ENCODE results near the gene DVL1. TPM values are rescaled to one million over a fixed set of nuclear protein-coding genes. Genes with fewer than 3 reads are reported as not detected.

DVL1 gene
- total and polyA plus RNA-seq, 2 of the 13 experiments (the other 11 are each of a cell fraction or from before 2014, with no cell fraction given): 30.8 to 60.4 TPM

- TF ChIP-seq, protein P1, sequence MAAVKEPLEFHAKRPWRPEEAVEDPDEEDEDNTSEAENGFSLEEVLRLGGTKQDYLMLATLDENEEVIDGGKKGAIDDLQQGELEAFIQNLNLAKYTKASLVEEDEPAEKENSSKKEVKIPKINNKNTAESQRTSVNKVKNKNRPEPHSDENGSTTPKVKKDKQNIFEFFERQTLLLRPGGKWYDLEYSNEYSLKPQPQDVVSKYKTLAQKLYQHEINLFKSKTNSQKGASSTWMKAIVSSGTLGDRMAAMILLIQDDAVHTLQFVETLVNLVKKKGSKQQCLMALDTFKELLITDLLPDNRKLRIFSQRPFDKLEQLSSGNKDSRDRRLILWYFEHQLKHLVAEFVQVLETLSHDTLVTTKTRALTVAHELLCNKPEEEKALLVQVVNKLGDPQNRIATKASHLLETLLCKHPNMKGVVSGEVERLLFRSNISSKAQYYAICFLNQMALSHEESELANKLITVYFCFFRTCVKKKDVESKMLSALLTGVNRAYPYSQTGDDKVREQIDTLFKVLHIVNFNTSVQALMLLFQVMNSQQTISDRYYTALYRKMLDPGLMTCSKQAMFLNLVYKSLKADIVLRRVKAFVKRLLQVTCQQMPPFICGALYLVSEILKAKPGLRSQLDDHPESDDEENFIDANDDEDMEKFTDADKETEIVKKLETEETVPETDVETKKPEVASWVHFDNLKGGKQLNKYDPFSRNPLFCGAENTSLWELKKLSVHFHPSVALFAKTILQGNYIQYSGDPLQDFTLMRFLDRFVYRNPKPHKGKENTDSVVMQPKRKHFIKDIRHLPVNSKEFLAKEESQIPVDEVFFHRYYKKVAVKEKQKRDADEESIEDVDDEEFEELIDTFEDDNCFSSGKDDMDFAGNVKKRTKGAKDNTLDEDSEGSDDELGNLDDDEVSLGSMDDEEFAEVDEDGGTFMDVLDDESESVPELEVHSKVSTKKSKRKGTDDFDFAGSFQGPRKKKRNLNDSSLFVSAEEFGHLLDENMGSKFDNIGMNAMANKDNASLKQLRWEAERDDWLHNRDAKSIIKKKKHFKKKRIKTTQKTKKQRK (IDR thresholded peaks at IDR 0.05; ENCODE audit: low read length): no peak
- TF ChIP-seq ZNF224 (CRISPR knock-in tag; IDR thresholded peaks at IDR 0.05): no peak
- TF ChIP-seq ZMYM3 (CRISPR knock-in tag; IDR thresholded peaks at IDR 0.05): peak; percentile 98
- no peak for TF ChIP-seq SALL2 (CRISPR knock-in tag; IDR thresholded peaks at IDR 0.05)
- no peak for TF ChIP-seq ZNF746 (CRISPR knock-in tag; IDR thresholded peaks at IDR 0.05)
- peak; percentile 69; the same call in 1 of the 2 replicates for TF ChIP-seq MTA1 (CRISPR knock-in tag; IDR thresholded peaks at IDR 0.05; ENCODE audit: borderline replicate concordance)
- TF ChIP-seq NR2F2 (IDR thresholded peaks at IDR 0.05; ENCODE audit: borderline replicate concordance, low read depth): no peak
- TF ChIP-seq GZF1 (CRISPR knock-in tag; IDR thresholded peaks at IDR 0.05): no peak
- TF ChIP-seq PRMT3 (CRISPR knock-in tag; IDR thresholded peaks at IDR 0.05; ENCODE audit: borderline replicate concordance, low read depth): no peak
- no peak for TF ChIP-seq ZNF570 (CRISPR knock-in tag; IDR thresholded peaks at IDR 0.05; ENCODE audit: borderline replicate concordance)
- TF ChIP-seq ZNF567 (CRISPR knock-in tag; IDR thresholded peaks at IDR 0.05; ENCODE audit: borderline replicate concordance): no peak
- TF ChIP-seq BRF2 (CRISPR knock-in tag; IDR thresholded peaks at IDR 0.05): no peak
- TF ChIP-seq, protein P2, sequence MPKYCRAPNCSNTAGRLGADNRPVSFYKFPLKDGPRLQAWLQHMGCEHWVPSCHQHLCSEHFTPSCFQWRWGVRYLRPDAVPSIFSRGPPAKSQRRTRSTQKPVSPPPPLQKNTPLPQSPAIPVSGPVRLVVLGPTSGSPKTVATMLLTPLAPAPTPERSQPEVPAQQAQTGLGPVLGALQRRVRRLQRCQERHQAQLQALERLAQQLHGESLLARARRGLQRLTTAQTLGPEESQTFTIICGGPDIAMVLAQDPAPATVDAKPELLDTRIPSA (CRISPR knock-in tag; IDR thresholded peaks at IDR 0.05; ENCODE audit: borderline replicate concordance): no peak
- peak; percentile 98 for TF ChIP-seq ZNF687 (CRISPR knock-in tag; IDR thresholded peaks at IDR 0.05)
- no peak for TF ChIP-seq ZNF235 (CRISPR knock-in tag; IDR thresholded peaks at IDR 0.05; ENCODE audit: borderline replicate concordance)
- TF ChIP-seq UBTF (CRISPR knock-in tag; IDR thresholded peaks at IDR 0.05): peak; percentile 97
These were observed 61.7 kb downstream of the DVL1 start (continued) for GRCh38 chr1:1287288-1288110.

All from HepG2 (cell line).